Measurements from ENCODE around the gene MT1G.
A peak's percentile ranks its signal among the peaks of the same experiment; 100 is the strongest.
"Not testable (repeated sequence)": the region's sequence is repeated elsewhere in the genome, so short reads cannot be mapped to it uniquely, and the experiment has no call there.

Gene MT1G

GRCh38 chr16:56665286-56666261, 2.3 kb downstream of the MT1G start:
- not testable (repeated sequence) for DNase-seq (ENCODE audit: low read depth in 1 of 2, low spot score in 1 of 2)

DNA sequence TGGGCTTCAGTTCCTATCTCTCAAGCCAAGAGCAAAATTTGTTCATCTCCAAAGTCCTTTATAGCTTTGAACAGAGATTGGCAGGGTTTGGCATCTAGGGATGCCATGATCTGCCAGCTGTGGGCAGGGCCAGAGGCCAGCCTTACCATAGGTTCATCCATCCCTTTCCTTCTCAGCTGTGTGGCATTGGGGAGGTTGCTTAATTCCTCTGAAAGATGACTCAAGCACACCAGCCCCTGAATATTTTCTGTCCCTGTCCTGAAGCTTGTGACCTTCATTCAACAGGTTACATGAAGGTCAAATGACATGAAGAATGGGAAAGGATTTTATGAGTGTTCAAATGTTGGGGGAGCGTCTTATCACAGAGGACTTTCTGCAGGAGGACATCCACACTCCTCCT, 3.4 kb downstream of the MT1G start:
- no peak for DNase-seq (ENCODE audit: low read depth in 1 of 2, low spot score in 1 of 2)

- DNase-seq (ENCODE audit: low read depth in 1 of 2, low spot score in 1 of 2): peak in 1 of 2 donors; percentile 13
Observed at GRCh38 chr16:56662357-56663354, 5.2 kb downstream of the MT1G start.

- DNase-seq (ENCODE audit: low read depth in 1 of 2, low spot score in 1 of 2): no peak
Observed at GRCh38 chr16:56658327-56658875, 9.5 kb downstream of the MT1G start.

GRCh38 chr16:56657555-56658326, 10.1 kb downstream of the MT1G start, which contains the start of gene MT1F:
Gene MT1F, plus strand, starts transcription at chr16:56657959. Its CDS starts 100 bp downstream, at chr16:56658059.
- DNase-seq (ENCODE audit: low read depth in 1 of 2, low spot score in 1 of 2): peak; percentile 48 to 49

DNA sequence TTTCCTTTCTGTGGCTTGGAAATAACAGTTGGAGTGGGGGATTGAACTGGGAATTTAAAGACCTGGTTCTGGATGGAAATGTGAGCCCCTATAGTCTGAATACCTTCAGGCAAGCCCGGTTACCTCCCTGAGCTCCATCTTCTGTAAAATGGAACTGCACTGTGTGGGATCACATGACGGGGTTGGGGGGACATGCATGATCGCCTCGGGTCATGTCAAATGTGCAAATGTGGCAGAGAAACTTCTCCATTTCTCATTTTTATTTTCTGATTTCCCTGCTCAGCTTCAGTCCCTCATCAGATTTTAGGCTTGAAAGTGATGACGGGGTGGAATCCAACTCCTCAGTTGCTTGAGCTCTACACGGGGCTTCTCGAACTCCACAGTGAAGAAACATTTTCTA, 14.6 kb downstream of the MT1G start:
- DNase-seq (ENCODE audit: low read depth in 1 of 2, low spot score in 1 of 2): no peak

DNA sequence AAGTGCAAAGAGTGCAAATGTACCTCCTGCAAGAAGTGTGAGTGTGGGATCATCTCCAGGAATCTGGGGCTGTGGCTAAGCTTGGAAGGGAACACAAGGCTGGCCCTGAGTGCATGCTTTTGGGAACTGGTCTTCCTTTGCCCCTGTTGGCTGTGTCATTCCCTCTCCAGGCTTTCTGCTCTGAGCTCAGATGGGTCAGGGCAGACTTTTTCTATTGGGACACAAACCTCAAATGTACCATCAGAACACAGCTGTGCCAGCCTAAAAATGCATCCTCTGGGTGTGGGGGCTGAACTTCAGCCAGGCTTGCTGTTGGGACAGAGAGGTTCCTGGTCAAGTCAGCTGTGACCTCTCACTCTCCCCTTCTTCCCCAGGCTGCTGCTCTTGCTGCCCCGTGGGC, 15.3 kb downstream of the MT1G start:
- DNase-seq (ENCODE audit: low read depth in 1 of 2, low spot score in 1 of 2): no peak

- no peak for DNase-seq (ENCODE audit: low read depth in 1 of 2, low spot score in 1 of 2)
Observed at GRCh38 chr16:56651586-56651985, 16.3 kb downstream of the MT1G start, which contains the start of gene MT1B. Gene MT1B, plus strand, starts transcription at chr16:56651886. Its CDS starts 68 bp downstream, at chr16:56651954.

DNA sequence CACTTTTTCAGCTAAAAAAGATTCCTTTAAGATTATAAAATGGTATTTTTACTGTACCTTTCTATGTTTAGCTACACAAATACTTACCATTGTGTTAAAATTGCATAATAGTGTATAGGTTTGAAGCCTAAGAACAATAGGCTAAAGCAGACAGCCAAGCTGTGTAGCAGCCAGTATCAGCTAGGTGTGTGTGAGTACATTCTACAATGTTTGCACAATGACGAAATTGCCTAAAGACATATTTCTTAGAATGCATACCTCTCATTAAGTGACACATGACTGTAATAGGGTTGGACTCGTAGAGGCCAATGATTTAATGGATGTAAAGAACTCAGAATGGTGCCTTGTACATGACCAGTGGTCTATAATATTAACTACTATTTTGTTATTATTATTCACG, 18.0 kb downstream of the MT1G start:
- DNase-seq (ENCODE audit: low read depth in 1 of 2, low spot score in 1 of 2): no peak

- DNase-seq (ENCODE audit: low read depth in 1 of 2, low spot score in 1 of 2): no peak
Observed at GRCh38 chr16:56649271-56649670, 18.6 kb downstream of the MT1G start.

DNA sequence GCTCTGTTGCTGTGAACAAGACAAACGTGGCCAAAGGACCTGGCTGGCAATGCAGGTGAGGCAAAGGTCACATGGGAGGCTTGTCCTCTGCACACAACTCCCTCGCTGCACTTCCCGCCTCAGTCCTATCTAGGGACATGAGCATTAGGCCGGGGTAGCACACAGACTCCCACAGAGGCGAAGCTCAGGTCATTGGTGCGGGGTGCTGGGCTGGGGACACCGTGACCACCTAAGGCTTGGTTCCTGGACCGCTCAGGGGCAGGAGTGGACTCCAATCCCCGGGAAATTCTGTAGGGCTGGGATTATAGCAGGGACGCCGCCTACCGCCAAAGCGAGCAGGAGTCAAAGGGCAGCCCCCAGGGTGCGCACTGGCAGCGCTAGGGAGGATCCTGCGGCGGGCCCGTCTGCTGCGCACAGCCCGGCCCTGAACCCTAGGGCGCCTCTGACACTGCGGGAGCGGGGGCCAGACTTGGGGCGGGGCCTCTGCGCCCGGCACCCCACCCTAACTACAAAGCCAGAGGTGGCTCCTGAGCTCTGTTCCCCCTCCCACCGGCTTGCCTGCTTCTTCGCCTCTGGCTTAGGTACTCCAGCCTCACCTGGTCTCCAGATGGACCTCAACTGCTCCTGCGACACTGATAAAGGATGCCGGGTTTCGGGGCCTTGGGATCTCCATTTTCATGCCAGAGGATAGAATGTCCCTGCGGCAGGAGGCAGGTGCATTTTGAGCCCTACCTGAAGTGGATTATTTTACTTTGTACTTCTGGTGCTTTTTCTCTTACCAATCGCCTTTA, 20.0 kb downstream of the MT1G start:
- DNase-seq (ENCODE audit: low read depth in 1 of 2, low spot score in 1 of 2): no peak

DNA sequence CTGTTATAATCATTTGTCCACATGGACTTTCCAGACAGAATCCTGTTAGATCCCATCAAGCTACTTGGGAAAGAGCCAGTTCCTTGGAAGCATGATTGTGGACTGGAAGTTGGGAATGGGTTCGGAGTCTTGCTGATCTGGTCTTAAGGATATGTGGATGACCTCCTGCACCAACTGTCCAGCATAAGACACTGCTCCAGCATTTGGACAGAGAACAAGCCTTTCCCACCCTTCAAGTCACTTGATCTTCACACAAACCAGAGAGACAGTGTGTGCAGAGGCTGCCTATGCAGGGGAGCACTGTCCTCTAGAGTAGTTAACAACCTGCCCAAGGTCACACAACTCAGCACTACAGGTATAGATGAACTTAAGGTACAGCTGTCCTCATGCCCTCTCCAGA, 22.0 kb downstream of the MT1G start:
- no peak for DNase-seq (ENCODE audit: low read depth in 1 of 2, low spot score in 1 of 2)

GRCh38 chr16:56645311-56645710, 22.6 kb downstream of the MT1G start:
- no peak for DNase-seq (ENCODE audit: low read depth in 1 of 2, low spot score in 1 of 2)

DNA sequence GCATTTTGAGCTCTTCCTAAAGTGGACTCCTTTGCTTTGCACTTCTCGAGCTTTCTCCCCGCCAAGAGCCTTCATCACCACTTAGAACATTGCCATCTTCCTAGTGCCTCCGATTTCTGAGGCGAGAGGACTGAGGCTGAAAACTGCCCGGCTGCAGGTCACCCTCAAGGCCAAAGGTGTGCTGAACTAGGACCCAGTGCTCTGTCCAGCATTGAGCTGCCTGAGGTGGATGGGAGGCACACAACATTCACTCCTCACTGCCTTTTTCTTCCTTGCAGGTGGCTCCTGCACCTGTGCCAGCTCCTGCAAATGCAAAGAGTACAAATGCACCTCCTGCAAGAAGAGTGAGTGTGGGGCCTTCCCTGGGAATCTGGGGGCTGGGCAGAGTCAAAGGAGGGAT, 24.0 kb downstream of the MT1G start:
- DNase-seq (ENCODE audit: low read depth in 1 of 2, low spot score in 1 of 2): no peak

- peak in 1 of 2 donors; percentile 56 for DNase-seq (ENCODE audit: low read depth in 1 of 2, low spot score in 1 of 2)
Observed at GRCh38 chr16:56643080-56643778, 24.6 kb downstream of the MT1G start.

- DNase-seq (ENCODE audit: low read depth in 1 of 2, low spot score in 1 of 2): no peak
Observed at GRCh38 chr16:56641166-56641565, 26.7 kb downstream of the MT1G start.

DNA sequence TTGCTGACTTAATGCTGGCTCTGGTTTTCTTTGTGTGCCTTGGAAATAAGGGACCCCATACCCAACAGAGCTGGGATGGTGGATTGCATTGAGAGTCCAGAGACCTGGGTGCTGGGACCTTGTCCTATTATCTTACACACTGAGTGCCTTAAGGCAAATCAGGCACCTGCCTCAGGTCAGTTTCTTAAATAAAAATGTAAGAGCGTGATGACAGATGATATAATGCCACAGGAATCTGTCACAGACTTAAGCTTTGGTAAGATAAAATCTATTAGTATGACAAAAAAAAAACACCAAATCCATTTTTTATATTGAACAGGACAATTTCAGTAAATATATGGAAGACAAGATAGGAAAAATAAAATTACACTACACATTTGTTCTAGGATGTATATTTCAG, 27.8 kb downstream of the MT1G start:
- no peak for DNase-seq (ENCODE audit: low read depth in 1 of 2, low spot score in 1 of 2)

DNA sequence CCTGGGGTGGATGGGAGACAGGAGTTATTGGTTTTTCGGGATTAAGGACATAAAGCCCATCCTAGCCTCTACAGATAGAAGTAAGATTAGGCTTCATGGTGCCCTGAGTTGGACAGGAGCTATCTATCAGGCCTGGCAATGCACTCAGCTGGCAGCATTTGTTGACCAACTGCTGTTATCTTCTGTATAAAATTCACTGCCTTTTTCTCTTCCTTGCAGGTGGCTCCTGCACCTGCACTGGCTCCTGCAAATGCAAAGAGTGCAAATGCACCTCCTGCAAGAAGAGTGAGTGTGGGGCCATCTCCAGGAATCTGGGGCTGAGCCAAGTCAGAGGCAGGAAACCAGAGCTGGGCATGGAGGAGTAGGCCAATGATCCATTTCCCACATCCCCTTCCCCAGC, 28.8 kb downstream of the MT1G start:
- DNase-seq (ENCODE audit: low read depth in 1 of 2, low spot score in 1 of 2): no peak
